GM13977 (cell line): ENCODE measurements around the gene MAPKAPK3.

Source experiments
- DNase-seq: peaks from one replicate; pipeline ENCODE4 v3.0.0; 2012; ENCODE audit warnings: low spot score
- in situ Hi-C: fragments of 300-500 bp; cut with MboI; formaldehyde crosslinking; loops from one replicate; pipeline ENCODE4 v1.12.0; 2022; ENCODE audit warnings: low sequenced_read_pairs, low pct_unique_long_range_greater_than_20kb, mixed read lengths, inconsistent platforms; ENCODE audit not compliant: unreplicated experiment
- TF ChIP-seq, protein P1 (sequence below): IDR thresholded peaks from 2 replicates; pipeline ENCODE4 v1.5.1; 2012; ENCODE audit warnings: mild to moderate bottlenecking, control low read depth; ENCODE audit not compliant: insufficient read depth; ENCODE audit errors: extremely low read depth, missing control alignments

The MAPKAPK3 gene

DNA sequence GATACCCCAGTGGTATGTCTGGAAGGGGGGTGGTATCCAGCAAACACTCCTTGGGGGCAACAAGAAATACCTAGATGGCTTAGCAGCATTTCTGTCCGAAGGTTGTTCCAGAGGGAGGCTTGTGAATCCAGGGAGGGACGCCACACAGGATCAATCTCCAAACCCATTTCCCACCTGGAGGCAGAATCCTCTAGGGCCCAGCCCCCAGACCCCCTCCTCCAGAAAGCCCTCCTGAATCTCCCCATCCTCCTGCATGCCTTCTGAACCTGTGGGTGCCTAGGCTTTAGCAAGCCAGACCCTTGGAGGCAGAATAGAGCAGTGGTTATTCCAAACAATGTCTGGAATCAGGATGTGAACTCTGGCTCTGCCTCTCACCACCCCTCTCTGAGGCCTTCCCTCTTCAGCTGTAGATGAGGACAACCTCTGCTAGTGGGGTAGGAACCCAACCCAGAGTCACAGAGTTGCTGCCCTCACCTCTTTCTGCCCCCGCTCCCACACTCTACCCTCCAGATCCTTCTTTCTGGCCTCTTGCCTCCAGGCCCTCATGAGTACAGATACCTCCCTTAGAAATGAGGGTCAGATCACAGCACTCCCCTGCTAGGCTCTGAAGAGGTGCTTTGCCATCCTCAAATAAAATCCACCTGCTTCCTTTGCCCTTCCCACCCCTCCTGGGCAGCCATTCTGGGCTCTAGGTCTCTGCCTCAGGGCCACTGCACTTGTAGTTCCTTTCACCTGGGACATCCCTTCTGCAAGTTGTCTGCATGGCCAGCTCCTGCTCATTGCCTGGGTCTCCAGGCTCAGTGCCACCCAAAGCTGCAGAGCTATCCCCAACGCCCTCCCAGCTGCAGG lies 13.5 kb upstream of the MAPKAPK3 start:
- no peak for DNase-seq
- in situ Hi-C loops = loop anchor here (25.0 kb wide), 1 partner anchor 1084 kb away; no protein-coding TSS in a partner anchor
- TF ChIP-seq, protein P1, sequence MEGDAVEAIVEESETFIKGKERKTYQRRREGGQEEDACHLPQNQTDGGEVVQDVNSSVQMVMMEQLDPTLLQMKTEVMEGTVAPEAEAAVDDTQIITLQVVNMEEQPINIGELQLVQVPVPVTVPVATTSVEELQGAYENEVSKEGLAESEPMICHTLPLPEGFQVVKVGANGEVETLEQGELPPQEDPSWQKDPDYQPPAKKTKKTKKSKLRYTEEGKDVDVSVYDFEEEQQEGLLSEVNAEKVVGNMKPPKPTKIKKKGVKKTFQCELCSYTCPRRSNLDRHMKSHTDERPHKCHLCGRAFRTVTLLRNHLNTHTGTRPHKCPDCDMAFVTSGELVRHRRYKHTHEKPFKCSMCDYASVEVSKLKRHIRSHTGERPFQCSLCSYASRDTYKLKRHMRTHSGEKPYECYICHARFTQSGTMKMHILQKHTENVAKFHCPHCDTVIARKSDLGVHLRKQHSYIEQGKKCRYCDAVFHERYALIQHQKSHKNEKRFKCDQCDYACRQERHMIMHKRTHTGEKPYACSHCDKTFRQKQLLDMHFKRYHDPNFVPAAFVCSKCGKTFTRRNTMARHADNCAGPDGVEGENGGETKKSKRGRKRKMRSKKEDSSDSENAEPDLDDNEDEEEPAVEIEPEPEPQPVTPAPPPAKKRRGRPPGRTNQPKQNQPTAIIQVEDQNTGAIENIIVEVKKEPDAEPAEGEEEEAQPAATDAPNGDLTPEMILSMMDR = no peak

DNA sequence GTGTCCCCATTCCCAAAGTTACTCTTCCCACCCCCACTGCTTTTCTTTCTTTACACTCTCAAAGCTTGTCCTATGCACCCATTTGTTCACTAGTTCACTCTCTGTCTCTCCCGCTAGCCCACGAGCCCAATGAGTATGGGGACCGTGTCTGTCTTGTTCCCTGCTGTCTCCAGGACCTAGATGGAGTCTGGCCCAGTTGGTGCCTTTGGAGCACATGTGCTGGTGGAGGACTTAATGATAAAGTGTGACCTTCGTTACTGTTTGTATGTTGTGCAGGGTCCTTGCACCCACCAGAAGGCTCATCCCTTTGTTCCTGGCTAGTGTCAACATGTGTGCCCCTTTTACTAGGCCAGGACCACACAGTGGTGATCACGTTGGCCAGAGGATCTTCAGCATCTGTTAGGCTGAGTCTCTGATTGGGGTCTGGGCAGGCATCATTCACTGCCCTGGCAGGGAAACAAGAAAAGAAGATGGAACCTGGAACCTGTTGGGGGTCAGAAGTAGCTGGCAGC lies 12.8 kb upstream of the MAPKAPK3 start:
- no peak for DNase-seq
- in situ Hi-C loops = loop anchor here (25.0 kb wide), 1 partner anchor 1083 kb away; no protein-coding TSS in a partner anchor
- TF ChIP-seq, protein P1 = no peak

DNA sequence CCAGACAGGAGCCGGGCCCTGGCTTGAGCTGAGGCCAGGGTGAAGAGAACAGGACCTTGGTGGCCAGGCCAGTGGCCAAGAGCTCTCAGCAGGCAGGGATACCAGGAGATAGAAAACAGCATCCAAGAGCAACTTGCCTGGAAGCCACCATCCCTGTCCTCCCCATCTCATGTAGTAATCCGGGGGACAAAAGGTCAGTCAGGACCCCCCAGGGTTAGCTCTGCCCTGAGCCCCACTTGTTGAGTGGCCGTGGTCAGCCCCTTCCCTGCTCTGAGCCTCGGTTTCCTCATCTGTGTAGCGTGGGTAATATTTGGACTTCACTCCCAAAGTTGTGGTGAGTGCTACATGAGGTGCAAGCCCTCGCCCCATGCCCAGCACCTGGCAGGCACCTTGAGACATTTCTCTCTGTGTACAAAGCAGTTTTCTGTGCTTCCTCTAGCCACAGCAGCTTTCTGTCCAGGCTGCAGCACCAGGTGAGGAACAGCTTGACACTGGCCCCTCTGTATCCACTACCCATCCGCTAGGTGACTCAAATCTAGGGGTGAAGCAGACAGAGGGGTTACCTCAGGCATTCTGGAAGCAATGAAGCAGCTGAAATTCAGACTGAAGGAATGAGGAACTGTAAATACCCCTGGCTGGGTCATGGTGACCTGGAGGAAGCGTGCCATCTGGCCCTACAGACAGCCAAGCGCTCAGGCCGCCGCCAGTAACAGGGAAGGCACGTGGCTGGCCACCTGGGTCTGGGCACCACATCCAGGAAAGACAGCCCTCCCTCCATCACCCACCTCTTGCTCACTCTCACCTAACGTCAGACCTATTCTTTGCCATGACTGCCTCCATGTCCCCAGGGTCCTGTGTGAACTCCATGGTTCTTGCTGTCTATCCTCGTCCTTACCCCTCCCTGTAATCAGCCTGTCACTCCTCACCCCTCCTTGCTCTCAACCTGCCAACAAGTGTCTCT lies 12.0 kb upstream of the MAPKAPK3 start:
- TF ChIP-seq, protein P1 = no peak
- DNase-seq = no peak
- in situ Hi-C loops = loop anchor here (25.0 kb wide), 1 partner anchor 1082 kb away; no protein-coding TSS in a partner anchor

DNA sequence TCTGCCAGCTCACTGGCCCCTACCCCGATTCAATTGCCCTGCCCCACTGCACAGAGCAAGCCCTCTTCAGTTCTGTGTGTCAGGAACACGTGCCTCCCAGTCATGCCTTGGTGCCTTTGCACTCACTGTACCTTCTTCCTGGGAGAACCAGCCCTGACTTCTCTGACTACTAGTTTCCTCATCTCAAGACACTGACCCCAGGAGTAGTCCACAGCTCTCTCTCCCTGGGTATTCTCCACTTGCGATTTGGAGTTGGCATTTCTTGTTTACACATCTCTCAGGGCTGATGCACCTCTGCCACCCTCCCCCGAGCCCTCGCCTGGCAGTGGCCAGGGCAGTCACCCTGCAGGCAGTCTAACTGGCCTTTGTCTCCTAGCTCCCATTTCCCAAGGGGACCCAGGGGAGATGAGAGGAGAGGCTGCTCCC lies 11.0 kb upstream of the MAPKAPK3 start:
- TF ChIP-seq, protein P1 = no peak
- in situ Hi-C loops = loop anchor here (25.0 kb wide), 1 partner anchor 1081 kb away; no protein-coding TSS in a partner anchor
- DNase-seq = no peak

DNA sequence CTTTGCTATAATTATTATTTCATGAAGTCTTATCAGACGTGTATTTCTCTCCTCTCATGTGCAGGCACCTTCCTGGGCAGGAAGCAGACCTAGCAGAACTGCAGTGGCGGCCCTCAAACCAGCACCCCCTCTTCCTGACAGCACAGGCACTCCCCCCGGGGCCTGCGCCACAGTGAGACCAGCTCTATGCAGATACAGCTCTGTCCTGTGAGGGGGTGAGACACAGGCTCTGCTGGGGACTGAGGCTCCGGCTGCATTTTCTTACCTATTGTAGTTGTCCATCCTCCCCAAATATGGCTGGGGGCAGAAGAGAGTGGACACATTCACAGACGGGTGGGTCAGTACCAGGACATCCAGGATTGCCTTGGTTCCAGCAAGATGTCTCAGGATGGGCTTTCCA lies 10.4 kb upstream of the MAPKAPK3 start:
- TF ChIP-seq, protein P1 = no peak
- no peak for DNase-seq
- in situ Hi-C loops = loop anchor here (25.0 kb wide), 1 partner anchor 1081 kb away; no protein-coding TSS in a partner anchor
